GM12891 (cell line): Measurements from ENCODE around the gene CTXN3.

Experiments
- POLR2A ChIP-seq: IDR thresholded peaks from 2 replicates; pipeline ENCODE4 v1.6.1; 2011; ENCODE audit warnings: low read depth, low read length, control low read depth
- POLR2AphosphoS5 ChIP-seq: IDR thresholded peaks from 2 replicates; pipeline ENCODE4 v1.6.1; 2011; ENCODE audit warnings: low read depth, low read length, control low read depth
- SPI1 ChIP-seq: IDR thresholded peaks from 2 replicates; pipeline ENCODE4 v1.6.1; 2011; ENCODE audit warnings: low read depth, low read length, control low read depth
- TAF1 ChIP-seq: IDR thresholded peaks from 2 replicates; pipeline ENCODE4 v1.6.1; 2011; ENCODE audit warnings: low read depth, low read length, control low read depth

DNA sequence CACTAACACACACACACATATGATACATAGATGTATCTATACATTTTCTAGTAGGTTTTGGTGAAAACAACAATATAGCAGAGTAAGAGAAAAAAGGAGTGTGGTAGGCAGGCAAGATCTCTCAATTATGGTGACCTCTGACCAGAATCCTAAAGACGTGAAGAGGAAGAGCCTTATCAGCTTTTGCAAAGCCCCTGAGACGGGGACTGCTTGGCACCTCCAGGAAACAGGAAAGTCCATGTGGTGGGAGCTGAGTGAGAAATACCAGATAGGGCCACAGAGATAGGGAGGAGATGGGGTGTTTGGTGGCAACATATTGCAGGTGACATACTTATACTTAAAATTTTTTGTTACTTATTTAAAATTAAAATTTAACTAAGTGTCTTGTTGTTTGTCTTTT is 39.9 kb upstream of the CTXN3 start:
- no peak for TF ChIP-seq POLR2A
- no peak for TF ChIP-seq POLR2AphosphoS5
- no peak for TF ChIP-seq TAF1
- no peak for TF ChIP-seq SPI1
